B cell (primary cell): ENCODE data around the gene SHISAL2A.

Source experiments
- CTCF ChIP-seq: fragments of 200-600 bp; IDR thresholded peaks from one replicate; pipeline ENCODE4 v1.8.0; 2022; ENCODE audit warnings: antibody characterized with exemption, mild to moderate bottlenecking
- EZH2 ChIP-seq: IDR thresholded peaks from 2 replicates; pipeline ENCODE4 v1.6.1; 2012; ENCODE audit warnings: borderline replicate concordance, low read depth, mild to moderate bottlenecking, moderate library complexity, low read length; ENCODE audit not compliant: insufficient read depth, poor library complexity, severe bottlenecking

- TF ChIP-seq CTCF (no peak), EZH2 (no peak)
Observed at GRCh38 chr1:52634111-52634510, 1.1 kb downstream of the SHISAL2A start.
